ENCODE measurements around the gene SPRTN. TPM values are rescaled to one million over a fixed set of nuclear protein-coding genes. Genes with fewer than 3 reads are reported as not detected.

Gene SPRTN, protein sequence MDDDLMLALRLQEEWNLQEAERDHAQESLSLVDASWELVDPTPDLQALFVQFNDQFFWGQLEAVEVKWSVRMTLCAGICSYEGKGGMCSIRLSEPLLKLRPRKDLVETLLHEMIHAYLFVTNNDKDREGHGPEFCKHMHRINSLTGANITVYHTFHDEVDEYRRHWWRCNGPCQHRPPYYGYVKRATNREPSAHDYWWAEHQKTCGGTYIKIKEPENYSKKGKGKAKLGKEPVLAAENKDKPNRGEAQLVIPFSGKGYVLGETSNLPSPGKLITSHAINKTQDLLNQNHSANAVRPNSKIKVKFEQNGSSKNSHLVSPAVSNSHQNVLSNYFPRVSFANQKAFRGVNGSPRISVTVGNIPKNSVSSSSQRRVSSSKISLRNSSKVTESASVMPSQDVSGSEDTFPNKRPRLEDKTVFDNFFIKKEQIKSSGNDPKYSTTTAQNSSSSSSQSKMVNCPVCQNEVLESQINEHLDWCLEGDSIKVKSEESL
- 7.4 TPM for polyA plus RNA-seq (2013, experiment 1 of 2; ENCODE audit: insufficient read length)
- 6.6 TPM for polyA plus RNA-seq (2013, experiment 2 of 2; ENCODE audit: insufficient read length)

DNA sequence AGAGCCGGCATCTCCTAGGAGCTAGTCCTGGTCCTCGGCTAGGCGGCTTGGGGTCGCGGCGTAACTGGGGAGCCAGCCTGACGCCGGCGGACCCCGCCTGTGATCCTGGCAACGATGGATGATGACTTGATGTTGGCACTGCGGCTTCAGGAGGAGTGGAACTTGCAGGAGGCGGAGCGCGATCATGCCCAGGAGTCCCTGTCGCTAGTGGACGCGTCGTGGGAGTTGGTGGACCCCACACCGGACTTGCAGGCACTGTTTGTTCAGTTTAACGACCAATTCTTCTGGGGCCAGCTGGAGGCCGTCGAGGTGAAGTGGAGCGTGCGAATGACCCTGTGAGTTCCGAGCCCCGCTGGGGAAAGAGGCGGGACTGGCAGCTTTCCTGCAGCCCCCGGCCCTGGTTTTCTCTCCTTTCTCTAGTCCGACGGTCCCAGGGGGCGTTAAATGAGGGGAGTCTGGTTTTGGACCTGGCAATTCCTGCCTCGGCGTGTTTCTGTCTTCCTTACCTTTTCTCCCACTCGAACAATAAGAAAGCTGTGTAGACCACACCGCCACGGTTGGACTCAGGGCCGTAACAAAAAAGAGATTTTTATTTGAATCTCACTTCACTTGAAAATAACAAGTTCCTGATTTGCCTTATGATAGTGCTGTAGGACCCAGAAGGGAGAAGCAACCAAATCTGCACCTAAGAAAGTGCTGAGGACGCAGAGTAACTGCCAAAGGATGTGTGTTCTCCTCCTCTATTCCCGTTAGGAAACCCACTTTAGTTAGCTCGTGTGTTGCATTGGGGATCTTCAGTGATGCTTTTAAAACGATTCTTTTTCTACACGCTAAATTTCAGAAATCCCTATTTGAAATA lies at the start of gene SPRTN:
Gene SPRTN (plus strand): TSS at position 24 of the 859 bp plus-strand sequence. CDS start 91 bp downstream, at position 115.
- DNase-seq: no peak

DNA sequence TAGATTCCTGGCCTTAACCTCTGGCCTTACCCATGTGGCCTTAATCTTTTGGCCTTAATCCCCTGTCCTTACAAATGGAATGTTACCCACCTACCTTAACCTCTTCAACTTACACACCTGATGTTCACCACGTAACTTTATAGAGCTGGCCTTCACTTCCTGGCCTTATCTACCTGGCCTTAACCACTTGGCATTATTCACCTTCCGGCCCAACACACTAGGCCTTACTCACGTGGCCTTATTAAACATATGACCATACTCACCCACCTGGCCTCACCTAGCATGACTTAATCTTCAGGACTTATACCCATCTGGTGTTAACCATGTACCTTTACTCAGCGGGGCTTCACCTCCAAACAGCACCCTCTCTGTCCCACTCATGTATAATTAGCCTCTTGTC lies 42.2 kb upstream of the SPRTN start:
- DNase-seq: no peak

DNA sequence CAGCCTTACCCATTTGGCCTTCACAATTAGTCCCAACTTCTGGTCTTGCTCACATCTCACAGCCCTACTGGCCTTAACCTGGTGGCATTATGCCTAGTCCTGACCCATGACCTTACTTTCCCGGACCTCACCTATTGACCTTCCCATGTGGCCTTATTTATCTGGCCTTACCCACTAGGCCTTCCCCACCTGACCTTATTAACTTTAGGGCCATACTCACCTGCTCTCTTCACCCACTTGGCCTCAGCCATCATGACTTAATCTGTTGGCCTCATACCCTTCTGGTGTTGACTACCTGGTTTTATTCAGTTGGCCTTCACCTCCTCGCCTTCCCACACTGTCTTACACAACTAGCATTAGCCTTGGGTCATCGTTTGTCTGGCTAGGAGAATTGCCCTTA lies 36.1 kb upstream of the SPRTN start:
- no peak for DNase-seq

DNA sequence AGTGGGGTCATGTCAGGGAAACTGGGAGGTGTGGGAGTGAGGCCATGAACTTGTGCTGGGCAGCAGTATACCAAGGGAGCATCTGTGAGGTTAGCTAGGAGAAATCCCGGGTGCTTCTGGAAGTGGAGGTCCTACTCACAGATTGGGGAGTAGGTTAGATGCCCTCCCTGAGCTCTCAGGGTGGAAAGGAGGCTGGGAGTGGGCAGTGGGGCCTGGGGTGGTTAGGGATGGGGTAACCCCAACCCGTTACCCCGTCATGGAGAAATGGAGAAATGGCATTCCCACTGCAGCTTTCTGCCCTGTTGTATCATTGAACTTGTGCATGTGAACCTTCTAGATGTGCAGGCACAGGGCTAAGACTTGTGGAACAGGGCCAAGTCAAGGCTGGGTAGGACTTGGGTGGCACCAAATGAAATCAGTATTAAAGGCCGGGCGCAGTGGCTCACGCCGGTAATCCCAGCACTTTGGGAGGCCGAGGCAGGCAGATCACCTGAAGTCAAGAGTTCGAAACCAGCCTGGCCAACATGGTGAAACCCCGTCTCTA lies 27.6 kb upstream of the SPRTN start:
- DNase-seq: no peak

DNA sequence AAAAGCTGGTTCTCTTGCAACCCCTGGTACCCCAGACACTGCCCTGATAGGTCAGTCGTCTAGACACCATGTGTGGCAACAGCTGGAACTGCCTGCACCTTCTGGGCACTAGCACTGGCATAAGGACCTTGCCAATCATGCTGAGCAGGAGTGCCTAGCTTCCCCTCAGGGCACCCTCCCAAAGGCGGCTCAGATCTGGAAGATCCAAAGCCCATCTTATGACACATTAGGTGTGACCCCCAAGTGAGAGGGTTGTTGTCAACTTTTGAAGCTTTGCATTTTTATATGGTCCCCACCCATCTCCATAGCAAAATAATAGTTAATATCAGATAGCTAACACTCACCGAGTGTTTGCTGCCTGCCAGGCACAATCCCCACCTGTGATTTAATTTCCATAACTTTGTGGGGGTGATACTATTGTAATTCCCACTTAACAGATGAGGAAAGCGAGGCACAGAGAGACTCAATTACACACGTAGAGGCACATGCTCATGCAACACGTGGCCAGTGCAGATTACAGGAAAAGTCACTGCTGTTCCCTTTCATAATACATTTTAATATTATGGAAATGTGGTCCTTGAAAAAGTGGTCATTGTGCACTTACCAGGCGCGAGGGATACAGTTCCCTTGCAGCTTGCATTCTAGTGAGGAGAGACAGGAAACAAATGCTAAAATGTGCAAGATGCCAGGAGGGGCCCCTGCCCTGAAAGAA lies 26.2 kb upstream of the SPRTN start:
- no peak for DNase-seq

DNA sequence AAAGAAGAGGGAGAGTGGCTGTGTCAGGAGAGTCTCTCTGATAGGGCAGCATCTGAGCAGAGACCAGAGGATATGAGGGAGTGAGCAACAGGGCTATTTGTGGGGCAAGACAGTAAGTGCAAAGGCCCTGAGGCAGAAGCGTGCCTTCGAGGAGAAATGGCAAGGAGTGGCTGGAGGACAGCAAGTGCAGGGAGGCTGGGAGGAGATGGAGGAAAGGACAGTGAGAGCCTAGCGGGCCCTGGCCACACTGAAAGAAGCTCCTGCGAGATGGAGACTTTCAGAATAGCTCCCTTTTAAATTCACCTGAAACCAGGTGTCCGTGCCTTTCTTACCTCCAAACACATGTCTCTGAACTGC lies 25.7 kb upstream of the SPRTN start:
- DNase-seq: no peak

DNA sequence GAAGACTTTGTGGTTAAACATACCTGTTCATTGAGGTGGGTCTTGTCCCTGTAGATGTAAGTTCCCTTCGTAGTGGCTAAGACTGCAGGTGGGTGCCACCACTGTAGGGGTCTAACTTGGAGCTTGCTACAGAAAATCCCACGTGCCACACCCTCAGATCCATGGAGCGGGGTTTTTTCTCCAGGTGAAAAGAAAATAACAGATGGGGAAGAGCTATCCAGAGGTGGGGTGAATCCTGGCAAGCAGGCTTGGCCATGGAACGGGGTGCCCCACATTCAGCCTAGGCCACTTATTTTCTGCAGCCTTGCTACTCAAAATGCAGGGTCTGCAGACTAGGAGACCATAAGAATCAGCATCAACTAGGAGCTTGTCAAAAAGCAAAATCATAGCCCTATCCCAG lies 24.4 kb upstream of the SPRTN start:
- no peak for DNase-seq

DNA sequence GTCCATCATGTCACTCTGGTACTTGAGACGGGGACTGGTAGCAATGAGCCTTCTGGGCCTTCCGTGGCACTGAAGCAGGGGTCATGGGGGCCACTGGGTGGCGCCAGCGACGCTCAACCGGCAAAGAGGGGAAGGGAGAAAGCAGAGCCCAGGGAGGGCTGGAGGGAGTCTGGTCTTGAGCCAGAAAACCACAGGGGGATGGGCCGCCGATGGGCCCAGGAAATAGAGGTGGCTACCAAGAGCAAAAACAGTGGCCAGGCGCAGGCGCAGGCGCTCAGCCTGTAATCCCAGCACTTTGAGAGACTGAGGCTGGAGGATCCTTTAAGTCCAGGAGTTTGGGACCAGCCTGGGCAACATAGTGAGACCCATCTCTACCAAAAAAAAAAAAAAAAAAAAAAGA lies 22.2 kb upstream of the SPRTN start:
- DNase-seq: peak; percentile 33

DNA sequence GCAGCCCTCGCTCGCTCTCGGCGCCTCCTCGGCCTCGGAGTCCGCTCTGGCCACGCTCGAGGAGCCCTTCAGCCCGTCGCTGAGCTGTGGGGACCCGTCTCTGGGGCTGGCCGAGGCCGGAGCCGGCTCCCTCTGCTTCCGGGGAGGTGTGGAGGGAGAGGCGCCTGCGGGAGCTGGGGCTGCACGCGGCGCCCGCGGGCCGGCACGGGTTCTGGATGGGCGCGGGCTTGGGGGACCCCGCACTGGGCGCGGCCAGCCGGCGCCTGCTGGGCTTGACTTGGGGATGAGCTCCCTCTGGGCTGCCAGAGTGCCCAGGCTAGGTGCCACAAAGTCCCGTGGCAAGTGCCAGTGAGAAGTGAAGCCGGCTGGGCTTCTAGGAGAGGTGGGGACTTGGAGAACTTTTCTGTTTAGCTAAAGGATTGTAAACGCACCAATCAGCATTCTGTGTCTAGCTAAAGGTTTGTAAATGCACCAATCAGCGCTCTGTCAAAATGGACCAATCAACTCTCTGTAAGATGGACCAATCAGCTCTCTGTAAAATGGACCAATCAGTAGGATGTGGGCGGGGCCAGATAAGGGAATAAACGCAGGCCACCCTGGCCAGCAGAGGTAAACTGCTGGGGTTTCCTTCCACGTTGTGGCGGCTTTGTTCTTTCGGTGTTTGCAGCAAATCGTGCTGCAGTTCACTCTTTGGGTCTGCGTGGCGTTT lies 20.6 kb upstream of the SPRTN start:
- no peak for DNase-seq

DNA sequence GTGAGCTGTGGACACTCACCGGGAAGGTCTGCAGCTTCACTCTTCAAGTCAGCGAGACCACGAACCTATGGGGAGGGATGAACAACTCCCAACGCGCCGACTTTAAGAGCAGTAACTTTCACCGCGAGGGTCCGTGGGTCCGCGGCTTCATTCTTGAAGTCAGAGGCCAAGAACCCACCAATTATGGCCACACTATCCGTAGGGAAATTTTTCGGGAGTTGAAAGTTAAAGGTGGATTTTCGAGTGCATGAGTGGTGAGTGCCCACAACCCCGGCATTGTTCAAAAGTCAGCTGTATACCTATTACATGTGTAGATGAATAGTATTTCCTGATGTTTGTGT lies 20.1 kb upstream of the SPRTN start:
- no peak for DNase-seq

DNA sequence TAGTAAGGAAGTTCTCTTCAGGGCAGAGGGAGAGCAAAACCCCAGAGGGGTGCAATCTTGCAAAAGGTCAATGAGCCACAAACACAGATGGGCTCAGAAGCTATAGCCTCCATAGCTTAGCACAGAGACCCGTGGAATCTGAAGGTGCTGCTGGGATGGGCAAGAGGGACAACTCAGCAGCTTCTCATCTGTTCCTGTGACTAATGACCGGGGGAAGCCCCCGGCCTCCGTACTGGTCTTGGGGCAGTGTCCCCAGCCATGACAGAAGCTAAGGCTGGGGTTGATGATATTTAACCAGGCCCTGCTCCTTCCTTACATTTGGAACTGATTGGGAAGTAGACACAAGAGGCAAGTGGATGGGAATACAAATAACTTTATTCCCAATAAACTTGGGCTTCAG lies 19.5 kb upstream of the SPRTN start:
- no peak for DNase-seq

DNA sequence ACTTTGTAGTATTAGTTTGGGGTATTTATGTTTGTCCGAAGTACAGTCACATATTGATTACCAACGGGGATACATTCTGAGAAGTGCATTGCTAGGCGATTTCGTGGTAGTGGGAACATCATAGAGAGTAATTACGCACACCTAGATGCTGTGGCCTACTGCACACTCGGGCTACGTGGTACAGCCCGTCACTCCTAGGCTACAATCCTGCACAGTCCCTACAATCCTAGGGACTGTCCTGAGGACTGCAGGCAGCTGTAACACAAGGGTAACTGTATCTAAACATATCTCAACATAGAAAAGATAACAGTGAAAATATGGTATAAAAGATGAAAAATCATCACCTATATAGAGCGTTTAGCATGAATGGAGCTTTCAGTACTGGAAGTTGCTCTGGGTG lies 19.0 kb upstream of the SPRTN start:
- no peak for DNase-seq

DNA sequence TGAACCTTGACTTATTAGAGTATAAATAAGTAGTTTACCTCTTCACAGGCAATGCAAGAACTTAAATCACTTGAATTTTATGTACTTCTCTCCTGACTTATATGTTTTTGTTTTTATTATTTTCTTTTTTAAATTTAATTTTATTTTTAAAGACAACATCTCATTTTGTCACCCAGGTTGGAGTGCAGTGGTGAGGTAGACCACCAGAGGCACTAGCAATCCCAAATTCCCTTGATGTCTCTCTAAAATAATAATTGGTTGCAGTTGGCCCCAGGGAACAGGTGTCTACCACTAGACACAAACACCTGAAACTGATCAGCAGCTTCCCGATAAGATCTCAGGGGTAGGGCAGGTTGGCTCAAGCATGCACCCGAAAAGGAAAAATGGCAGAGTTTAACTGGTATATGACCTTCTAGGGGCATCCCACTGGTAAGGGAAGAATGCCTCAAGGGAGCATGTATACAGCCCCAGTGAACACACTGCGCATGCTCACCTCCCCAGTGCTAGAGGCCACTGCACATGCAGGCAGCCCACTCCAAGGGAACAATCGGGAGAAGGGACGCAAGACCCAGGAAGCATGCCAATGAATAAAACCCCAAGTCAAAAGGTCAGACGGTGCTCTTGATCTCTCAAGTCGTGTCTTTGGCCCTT lies 15.1 kb upstream of the SPRTN start:
- DNase-seq: no peak

DNA sequence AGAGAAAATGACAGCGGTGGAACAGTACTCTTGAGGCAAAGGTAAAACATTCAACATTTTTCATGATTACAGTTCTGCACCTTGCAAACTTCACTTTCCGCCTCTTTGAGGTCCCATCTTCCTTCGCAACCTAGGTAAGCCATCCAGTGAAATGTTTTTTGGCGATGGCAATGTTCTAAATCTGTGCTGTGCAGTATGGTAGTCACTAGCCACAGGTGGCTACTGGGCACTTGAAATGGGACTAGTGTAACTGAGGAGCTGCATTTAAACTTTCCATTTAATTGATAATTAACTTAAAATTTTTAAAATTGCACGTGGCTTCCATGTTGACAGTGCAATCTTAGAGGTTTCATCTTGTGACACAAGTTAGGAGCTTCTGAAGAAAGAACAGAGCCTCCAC lies 13.4 kb upstream of the SPRTN start:
- DNase-seq: no peak

DNA sequence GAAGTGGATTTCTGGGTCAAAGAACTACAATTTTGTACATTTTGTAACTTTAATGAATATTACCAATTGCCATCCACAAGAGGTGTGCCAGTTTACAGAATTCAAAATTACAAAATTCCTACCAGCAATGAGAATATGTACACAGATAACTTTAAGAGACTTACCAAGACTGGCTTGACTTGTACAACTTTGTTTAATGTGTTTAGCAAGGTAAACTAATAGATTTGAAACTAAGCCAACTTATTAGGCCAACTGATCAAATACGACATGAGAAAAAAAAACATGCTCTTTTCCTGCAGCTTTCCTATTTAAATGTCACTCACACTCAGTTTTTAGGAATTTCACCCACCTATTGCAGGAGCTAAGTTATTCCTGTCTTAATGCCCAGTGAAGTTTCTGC lies 11.8 kb upstream of the SPRTN start:
- no peak for DNase-seq

DNA sequence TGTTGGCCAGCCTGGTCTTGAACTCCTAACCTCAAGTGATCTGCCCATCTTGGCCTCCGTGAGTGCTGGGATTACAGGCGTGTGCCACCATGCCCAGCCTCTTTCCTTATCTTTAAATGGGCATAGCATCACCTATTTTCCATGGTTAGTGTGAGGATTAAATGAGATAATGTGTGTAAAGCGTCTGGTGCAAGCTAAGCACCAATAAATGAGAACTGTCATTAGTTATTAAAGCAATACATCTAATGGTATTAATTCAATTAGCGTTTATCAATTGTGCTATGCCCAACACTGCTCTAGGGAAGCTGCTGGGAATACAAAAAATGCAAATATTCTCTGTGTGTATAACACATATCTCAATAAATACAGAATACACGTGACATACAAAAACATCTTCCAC lies 10.5 kb upstream of the SPRTN start:
- no peak for DNase-seq

DNA sequence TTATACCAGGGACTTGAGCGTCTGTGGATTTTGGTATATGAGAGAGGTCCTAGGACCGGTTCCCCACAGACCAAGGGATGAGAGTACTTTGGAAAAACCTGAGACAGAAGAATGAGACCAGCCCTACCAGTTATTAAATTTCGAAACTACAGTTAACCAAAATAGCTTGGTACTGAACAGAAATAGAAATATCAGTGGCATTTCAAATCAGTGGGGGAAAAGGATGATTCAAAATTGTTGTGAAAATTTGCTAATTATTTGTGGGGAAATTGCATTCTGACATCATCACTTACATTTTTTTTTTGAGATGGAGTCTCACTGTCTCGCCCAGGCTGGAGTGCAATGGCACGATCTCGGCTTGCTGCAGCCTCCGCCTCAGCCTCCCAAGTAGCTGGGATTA lies 8.6 kb upstream of the SPRTN start:
- DNase-seq: no peak

DNA sequence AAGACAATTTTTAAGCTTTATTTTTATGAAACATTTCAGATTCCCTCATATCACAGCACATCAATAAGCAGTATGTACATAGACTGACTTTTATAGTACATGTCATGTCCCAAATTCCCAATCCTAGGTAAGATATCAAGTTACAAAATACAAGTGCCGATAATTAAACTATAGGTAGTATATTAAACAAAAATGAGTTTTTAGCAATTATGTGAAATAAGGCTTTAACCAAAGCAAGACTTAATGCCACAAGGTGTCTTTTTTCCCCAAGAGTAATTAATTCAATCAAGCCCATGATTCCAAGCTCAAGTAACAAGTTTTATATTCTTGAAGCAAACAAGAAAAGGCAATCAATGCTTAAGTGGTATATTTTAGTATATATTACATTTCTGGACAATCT lies 5.3 kb upstream of the SPRTN start:
- DNase-seq: no peak

DNA sequence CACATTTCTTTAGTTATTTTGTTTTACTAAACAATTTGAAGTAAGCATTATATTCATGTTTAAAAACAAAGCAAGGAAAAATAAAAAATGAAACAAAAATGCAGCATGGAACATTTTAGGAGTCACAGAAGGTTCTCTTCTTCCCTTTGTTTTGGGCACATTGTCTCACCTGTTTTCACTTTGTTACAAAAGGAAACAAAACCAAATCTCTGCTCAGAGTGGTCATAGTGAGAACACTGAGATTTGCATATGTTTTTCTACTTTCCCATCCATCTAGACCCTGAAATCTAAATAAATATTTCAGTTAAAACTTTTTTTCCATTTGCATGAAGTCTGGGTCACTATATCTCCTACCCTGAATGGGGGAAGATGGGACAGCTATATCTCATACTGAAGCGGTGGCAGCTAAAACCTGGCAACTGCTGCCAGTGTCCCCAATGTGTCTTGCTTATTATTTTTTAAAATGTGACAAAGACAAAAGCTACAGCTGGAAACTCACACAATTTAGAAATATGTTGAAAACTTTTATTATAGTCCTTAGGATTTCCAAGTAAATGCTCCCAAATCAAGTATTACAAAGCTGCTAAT lies 3.9 kb upstream of the SPRTN start:
- no peak for DNase-seq

DNA sequence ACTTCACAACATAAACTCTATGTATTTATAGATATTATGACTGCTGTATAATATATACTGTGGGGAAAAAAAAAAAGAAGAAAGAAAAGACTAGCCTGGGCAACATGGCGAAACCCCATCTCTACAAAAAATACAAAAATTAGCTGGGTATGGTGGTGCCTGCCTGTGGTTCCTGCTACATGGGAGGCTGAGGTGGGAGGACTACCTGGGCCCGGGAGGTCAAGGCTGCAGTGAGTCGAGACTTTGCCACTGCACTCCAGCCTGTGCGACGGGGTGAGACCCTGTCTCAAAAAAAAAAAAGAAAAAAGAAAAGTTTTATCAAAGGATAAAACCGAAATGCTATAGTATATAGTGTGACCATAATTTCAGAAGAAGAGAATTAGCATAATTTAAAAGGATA lies 3.1 kb upstream of the SPRTN start:
- no peak for DNase-seq

Data from fibroblast of skin of abdomen (primary cell).